Loucy (cell line): Measurements from ENCODE around the gene TUBA4B.

Experiments
- CTCF ChIP-seq: fragments of 200-600 bp; sonication (generic); conservative IDR thresholded peaks from 2 replicates; pipeline ENCODE4 v1.5.1; 2014; ENCODE audit warnings: mild to moderate bottlenecking, antibody characterized with exemption, low read length
- EZH2phosphoT487 ChIP-seq: fragments of 200-600 bp; IDR thresholded peaks from 2 replicates; pipeline ENCODE4 v1.6.1; 2018; ENCODE audit warnings: antibody characterized with exemption, mild to moderate bottlenecking, moderate library complexity, borderline replicate concordance

- no peak for TF ChIP-seq CTCF
- TF ChIP-seq EZH2phosphoT487: no peak
Measured at GRCh38 chr2:219254590-219255201, 1.7 kb downstream of the TUBA4B start.
